ENCODE measurements around the gene OSBP2.

The OSBP2 gene

DNA sequence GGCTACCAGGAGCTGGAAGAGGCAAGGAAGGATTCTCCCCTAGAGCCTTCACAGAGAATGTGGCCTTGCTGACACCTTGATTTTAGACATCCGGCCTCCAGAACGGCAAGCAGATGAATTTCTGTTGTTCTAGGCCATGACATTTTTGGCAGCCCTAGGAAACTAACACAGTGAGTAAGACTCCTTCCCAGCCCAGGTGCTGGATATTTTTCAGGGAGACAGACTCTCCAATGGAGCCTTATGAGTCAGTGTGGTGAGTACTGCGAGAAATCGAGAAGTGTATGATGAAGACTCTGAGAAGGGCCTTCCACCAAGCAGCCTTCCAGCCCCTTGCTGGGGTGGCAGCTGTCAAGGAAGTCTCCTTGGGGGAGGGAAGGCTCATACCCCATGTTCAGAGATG is 114.4 kb downstream of the OSBP2 start:
- DNase-seq (ENCODE audit: low spot score) = no peak

DNA sequence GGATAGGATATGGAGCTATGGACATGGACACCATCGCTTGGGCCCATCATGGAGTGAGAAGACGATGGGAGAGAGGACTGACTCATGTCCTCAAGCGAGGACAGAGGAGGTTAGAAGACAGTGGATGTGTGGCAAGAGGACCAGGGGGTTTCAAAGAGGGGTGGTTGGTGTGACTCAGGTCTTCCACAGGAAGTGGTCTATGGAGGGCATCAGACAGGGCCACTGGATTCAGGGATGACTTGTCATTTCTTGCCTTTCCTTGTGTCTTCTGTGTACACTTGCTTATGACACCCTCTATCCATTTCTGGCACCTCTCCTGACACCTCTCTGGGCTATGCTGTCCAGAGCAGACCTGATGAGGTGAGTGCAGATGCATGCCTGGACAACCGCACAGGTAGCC is 115.4 kb downstream of the OSBP2 start:
- DNase-seq (ENCODE audit: low spot score) = no peak

DNA sequence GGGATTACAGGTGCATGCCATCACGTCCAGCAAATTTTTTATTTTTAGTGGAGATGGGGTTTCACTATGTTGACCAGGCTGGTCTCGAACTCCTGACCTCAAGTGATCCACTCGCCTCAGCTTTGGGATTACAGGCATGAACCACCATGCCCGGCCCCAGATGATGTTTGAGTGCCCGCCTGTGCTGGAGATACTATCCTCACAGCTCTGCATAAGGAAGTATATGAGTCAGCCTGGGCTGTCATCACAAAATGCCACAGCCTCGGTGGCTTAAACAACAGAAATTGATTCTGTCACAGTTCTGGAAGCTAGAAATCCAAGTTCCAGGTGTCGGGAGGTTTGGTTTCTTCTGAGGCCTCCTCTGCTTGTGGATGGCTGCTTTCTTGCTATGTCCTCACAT is 119.3 kb downstream of the OSBP2 start:
- no peak for DNase-seq (ENCODE audit: low spot score)

DNA sequence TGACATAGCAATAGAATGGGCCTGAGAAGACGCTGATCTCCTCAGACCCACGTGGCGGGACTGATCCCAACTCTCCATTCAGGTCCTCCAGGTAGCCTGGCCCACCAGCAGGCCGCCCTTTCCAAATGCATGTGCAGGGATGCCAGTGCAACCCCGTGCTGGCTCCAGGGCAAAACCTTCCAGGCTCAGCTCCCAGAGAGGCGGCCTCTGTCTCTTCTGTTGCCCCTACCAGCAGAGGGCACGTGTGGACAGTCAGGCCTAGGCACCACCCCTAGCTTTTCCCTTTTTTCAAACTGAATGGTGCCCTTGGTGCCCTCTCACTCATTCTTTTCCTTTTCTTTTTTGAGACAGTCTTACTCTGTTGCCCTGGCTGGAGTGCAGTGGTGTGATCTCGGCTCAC is 121.7 kb downstream of the OSBP2 start:
- no peak for DNase-seq (ENCODE audit: low spot score)

DNA sequence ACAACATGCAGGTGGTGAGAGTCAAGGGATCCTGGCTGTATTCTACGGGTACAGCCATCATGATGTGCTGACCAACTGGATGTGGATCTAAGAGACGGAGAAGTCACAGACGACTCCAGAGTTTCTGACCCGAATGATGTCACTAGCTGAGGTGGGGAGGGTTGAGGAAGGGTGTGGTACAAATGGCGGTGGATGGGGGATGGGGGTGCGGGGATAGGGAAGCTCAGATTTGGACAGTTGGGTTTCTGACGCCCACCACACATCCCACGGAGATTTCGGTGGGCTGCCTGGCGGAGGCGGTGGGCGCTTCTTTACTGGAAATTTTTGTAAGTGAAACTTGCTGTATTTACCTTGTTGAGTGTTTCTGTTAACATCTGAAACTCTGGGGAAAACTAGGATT is 126.7 kb downstream of the OSBP2 start:
- DNase-seq (ENCODE audit: low spot score) = no peak

DNA sequence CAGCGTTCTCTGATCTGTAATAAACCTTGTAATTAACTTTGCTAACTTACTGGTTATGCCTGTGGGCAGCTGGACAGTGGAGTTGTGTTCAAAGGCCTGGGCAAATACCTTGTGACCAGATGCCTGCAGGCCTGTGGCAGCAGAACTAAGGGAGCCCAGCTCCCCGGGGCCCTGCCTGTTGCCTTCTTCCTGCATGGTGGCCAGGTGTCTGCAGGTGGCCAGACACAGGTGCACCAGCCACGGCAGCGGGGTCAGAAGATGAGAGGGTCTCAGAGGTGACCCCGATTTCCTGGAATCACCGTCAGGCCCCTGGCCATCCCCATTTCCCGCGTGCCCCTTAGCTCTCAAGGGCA is 127.2 kb downstream of the OSBP2 start:
- no peak for DNase-seq (ENCODE audit: low spot score)

DNA sequence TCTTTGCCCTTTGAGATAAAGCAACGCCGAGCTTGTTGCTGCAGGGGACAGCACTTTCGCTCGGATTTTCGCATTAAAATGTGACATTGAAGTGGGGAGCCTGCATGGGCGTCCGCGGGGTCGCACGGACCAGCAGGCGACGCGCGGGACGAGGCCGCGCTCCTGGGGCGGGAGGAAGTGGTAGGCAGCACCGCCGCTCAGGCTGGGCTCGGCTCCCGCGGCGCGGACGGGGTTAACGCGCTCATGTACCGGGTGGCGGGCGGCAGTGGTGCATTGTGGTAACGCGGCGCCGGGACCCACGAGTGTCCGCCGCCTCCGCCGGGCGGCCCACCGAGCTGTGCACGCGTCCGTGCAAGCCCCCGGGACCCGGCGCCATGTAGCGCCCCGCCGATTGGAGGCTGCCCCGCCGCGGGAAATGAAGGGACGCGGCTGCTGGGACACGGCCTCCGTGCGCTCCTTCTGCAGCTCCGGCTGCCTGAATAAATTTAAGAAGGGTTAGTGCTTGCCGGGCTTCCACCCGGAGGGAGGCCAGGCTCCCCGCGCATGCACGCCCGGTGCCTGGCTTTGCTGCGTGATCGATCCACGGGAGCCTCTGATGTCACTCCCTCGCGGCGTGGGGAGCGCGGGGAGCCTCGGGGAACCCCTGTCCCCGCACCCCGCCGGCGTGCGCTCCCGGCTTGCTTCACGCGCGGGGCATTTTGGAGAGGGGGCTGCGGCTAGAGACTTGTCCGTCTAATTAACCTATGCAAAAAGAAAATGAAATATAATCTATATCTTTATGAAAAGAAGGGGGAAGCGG is 127.7 kb downstream of the OSBP2 start:
- no peak for DNase-seq (ENCODE audit: low spot score)

DNA sequence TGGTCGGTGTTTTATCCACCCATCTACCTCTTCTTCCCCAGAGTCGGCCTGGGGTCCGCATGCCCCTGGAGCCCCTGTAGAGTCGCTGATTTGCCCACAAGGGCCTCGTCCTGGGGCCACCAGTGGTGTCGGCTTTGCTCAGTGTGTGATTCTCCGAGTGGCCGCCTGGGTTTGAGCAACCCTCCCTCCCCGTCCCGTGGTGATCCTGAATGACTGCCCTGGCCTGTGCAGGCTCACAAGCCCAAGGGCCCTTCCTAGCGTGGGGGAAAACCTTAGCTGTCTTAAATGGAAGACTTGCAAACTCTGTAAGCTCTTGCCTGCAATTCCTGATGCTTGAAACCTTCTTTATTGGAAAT is 128.3 kb downstream of the OSBP2 start:
- no peak for DNase-seq (ENCODE audit: low spot score)

DNA sequence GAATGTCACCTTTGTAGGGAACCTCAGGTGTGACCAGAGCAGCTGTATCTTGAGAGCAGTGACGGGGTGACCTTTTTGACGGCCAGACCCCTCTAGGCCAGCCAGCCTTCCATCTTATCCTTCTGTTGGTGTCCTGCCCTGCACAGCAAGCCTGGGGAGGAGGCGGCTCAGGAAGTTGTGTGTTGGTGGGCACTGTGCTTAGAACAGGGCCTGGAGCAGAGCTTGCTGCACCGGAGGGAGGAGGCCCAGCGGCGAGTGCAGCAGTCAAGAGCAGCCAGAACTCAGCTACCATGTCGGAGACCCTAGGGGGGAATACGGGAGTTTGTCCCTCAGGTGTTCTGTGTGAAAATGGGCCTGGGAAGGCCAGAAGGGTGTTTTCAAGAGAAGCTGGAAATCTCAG is 129.4 kb downstream of the OSBP2 start:
- DNase-seq (ENCODE audit: low spot score) = no peak

DNA sequence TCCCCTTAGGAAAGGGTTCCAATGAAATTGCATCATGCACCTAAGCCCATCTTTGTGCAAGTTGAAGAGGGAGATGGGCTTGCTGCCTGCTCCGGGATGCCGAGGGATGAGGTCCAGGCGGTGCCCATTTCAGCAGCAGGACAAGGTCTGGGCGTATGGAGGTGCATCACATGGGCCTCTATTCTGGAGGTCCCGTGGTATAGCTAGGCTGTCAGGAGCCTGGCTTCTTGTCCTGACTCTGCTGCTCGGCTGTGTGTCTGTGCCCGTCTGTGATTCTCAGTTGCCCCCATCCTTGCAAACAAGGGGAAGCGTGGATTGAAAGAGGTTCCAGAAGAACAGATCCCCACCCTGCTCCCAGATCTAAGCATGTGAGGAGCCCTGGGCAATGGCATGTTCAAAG is 130.0 kb downstream of the OSBP2 start:
- no peak for DNase-seq (ENCODE audit: low spot score)

DNA sequence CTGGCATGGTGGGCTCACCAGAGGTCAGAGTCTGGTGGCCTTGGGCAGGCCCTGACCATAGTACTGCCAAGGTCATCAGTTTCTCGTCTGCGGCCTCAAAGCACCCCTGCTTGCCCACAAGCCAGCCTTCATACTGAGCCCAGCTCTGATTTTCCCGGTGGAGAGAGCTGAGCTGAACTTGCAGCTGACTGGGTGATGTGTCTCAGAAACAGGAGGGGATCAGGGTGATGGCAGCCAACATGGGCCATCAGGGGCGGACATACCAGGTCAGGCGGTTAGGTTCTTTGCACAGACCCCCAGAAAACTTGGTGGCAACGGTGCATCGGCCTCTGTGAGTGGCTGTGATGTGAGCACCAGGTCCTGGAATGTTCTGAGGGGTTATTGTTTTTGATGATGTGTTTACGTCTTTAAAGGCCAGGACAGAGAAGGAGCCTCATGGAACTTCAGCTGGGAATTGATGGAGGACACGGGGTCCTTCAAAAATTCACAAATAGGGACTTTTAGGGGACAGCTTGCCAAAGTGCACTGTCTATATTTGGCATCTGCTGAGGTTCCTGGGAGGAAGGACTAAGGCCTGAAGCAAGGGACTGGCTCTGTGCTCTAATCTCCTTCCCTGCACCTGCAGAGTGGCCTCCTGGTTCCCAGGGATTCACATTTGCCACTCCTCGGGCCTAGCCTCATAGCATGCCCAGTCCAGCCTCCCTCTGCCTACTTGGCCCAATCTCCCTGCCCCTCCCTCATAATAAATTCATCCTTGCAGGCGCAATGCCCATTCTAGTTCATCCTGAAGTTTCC is 131.2 kb downstream of the OSBP2 start:
- no peak for DNase-seq (ENCODE audit: low spot score)

DNA sequence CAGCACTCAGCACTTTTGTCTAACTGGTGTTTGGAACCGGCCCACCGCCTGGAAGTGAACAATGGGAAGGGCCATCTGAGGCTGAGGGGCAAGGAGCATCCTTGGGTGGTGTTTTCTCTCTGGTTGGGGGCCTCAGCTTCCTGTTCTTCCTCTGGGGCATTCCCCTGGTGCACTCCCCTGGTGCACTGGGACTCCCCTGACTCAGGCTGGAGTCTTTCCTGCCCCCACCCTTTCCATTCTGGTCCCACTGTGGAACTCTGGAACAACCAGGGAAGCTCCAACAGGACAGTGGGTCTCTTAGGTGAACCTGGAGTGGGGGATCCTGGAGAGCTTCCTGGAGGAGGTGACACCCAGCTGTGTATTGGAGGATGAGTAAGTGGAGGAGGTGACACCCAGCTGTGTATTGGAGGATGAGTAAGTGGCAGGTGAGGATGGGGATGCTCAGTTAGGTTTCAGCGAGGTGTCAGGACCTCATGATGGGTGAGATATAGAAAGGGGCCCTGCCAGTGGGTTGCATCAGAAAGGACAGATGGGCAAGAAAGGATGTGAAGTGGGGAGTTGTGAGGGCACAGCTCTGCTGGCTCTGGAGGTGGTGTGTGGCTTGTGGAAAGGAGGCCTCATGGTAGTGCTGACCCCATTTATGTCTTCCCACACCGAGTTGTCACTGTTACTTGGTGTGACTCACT is 132.1 kb downstream of the OSBP2 start:
- DNase-seq (ENCODE audit: low spot score) = no peak

DNA sequence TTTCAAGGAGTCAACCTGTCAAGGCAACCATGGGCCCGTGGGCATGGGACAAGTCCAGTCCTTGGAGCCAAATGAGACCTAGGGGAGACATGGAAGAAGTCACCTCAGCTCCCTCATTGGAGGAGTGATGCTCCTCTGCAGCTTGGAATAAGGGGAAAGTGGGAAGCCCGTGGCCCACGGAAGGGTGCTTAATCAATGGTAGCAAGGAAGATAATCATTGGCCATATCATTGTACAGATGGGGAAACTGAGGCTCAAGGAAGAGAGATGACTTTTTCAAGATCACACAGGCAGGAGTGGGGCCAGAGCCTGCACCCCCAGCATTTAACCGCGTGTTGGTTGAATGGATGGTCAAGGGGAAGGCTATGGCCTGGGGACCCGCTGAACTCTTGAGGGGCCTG is 133.0 kb downstream of the OSBP2 start:
- DNase-seq (ENCODE audit: low spot score) = no peak

DNA sequence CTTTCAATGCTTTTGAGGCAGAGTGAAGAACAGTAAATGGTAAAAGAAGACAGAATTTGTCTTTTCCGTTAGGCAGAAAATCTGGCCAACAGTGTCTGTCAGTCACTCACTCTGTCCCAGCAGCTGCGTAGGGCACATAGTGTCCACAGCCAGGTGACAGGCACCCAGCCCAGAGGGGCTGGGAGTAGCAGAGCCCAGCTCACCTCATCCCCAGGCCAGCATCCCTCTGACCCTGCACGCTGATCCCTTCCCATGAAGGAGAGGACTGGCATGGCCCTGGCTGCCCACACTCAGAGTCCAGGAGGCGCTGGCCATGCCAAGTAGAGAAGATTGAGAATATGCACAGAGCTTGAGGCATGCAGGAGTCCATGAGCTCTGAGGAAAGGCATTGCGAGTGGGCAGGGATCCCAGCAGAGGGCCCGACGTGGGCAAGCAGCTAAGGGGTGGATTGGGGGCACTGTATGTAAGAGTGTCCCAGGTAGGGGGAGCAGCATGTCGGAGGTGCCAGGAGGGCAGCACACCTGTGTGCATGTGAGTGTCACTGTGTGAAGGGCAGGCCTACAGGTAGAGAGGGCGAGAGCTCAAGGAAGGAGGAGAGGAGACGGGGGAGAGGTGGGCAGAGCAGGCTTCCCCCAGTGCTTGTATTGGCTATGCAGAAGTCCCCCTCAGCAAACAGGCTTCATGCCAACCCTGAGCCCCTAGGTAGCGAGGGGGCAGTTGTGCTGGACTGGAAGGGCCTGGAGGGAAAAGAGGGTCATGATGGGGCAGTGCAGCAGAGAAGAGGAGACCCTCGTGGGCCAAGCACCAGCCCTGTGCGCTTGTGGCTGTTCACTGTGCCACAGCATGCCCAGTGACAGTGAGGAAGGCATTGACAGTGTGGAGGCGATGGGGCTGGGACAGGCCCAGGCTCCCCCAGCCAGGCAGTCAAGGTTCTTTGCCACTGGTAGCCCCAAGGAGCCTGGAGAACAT is 133.8 kb downstream of the OSBP2 start:
- no peak for DNase-seq (ENCODE audit: low spot score)

DNA sequence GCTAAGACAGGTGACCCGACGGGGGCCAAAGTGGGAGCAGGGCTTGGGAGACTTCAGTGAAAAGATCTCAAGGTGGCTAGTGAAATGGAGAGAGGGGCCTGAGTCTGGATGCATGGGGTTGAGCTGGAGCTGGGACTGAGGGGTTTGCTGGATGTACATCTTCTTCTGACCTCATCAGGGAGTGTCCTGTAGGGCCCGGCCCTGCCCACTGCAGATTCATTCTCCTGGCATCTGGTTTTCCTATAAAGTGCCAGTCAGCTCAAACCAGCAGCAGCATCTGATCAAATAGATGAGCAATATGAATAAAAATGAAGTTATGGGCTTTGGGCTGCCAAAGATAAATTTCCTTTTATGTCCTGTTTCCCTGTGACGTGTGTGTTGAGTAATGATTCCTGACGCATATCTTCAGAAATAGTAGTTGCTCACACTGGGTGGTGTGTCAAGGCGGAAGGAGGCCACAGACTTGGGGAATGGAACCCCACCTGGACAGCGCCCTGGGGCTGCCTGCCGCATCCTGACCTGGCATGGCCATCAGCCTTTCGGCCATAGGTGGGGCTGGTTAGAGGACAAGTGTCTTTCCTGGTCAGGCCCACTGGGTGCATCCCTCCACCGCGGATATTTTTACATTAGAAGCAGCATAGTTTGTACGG is 135.4 kb downstream of the OSBP2 start:
- no peak for DNase-seq (ENCODE audit: low spot score)

DNA sequence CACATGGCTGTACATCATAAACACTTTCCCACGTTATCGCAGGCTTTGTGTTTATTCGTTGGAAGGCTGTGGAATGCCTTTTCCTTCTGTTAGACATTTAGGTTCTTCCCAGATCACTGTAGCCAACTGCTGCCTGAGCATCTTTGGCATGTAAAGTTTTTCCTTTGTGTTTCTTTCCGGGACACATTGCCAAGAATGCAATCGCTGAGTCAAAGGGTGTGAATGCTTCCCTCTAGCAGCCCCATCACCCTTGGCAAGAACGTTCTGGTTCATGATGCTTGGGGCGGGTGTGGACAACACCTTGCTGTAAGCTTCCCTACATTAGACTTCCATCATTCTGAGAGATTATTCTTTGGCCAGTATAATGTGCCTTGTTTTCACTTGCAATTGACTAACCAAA is 136.2 kb downstream of the OSBP2 start:
- no peak for DNase-seq (ENCODE audit: low spot score)

DNA sequence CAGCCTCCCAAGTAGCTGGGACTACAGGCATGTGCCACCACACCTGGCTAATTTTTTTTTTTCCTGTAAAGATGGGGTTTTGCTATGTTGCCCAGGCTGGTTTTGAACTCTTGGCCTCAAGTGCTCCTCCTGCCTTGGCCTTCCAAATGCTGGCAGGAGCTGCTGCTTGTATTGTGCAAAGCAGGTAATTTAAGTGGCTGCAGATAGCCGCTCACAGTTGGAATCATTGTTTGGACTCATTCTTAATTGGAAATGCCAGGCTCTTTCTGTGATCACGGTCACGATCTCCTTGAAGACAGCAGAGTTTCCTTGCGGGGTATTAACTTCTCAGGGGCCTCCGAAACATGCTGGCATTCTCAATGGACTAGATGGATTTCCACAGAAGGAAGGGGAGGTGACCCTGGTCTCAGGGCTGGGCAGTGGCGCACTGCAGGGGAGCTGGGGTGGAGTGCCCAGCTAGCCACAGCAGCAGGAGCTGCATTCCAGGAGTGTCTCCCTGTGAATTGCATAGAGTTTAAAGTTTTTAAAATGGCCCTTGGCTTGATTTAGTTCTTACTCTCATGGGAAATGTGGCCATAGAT is 137.8 kb downstream of the OSBP2 start:
- DNase-seq (ENCODE audit: low spot score) = no peak

DNA sequence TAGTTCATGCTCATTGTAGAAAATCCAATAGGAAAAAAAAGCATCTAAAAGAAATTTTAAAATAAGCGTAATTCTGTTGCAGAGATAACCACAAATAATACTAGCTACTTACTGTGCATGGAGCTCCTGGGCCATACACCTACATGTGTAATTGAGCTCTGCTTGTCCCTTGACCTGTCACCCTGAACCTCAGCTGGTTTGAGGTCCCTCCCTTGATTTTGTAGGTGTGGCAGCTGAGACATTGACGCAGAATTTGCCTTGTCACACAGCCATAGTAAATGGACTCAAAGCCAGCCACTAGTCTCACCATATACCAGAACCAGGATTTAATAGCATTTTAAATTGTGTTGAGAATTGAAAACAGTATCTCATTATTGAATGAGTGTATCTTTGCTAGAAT is 138.6 kb downstream of the OSBP2 start:
- no peak for DNase-seq (ENCODE audit: low spot score)

DNA sequence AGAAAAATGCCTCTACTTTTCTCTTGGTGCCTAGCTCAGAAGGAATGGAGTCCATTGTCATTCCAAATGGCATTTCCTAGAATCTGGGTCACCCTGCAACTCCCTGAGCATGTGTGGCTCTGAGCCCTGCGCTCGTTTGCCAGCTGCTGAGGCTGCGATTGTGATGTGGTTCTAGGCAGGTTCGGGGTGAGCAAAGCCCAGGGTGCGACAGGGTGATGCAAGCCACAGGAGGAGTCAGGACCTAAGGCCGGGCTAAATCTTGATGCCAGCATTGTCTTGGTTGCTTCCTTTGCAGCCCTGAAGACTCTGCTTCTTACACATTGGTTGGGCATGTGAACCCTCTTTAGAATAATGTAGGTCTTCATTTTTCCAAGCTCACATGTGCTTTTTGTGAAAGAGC is 142.9 kb downstream of the OSBP2 start:
- DNase-seq (ENCODE audit: low spot score) = no peak

DNA sequence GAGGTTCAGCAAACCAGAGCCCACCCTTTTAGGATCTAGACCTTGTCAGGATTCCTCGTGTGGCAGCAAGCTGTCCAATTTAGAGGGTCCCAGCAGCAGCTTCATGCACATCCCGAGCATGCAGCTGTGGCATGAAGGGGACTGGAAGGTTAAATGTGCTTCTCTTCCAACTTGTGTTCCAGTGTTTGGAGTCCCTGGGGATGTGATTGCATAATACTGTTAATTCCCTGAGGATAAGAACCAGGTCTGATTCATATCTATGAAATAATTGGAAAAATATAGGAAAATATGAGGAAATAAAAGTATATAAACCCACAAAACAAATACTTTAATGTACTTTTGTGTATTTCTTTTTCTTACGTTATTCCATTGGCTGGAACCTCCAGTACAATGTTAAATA is 143.4 kb downstream of the OSBP2 start:
- no peak for DNase-seq (ENCODE audit: low spot score)

DNA sequence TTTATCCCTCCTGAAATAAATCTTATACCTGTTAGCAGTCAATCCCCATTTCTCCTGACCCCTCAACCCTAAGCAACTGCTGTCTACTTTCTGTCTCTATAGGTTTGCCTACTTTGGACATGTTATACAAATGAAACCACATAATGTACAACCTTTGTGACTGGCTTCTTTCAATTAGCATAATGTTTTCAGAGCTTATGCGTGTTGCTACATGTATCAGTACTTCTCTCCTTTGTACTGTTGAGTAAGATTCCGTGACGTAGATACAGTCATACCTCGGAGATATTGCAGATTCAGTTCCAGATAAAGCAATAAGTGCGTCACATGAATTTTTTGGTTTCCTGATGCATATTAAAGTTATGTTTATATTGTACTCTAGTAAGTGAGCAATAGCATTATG is 146.6 kb downstream of the OSBP2 start:
- DNase-seq (ENCODE audit: low spot score) = no peak

Measured in germinal center (tissue), 1 donor.